Activated CD4-positive, alpha-beta T cell treated with anti-CD3 and anti-CD28 coated beads, Interleukin-2, amount 10 ng/mL, durations not matched to agents 24 days and 14 days (primary cell): Measurements from ENCODE around the gene AK2. TPM values are rescaled to one million over a fixed set of nuclear protein-coding genes. Genes with fewer than 3 reads are reported as not detected.
A peak's percentile ranks its signal among the peaks of the same experiment; 100 is the strongest.

Source experiments
- DNase-seq: peaks from one replicate; pipeline ENCODE4 v3.0.0; 2022
- H3K27ac Mint-ChIP-seq: one replicate; pipeline ENCODE4 v1.8.0; 2022; ENCODE audit warnings: mild to moderate bottlenecking, mixed read lengths
- H3K27me3 Mint-ChIP-seq: one replicate; pipeline ENCODE4 v1.8.0; 2022; ENCODE audit warnings: mixed read lengths
- H3K36me3 Mint-ChIP-seq: one replicate; pipeline ENCODE4 v1.8.0; 2022; ENCODE audit warnings: low read depth, mild to moderate bottlenecking, mixed read lengths
- H3K4me1 Mint-ChIP-seq: one replicate; pipeline ENCODE4 v1.8.0; 2021; ENCODE audit warnings: mixed read lengths
- H3K4me3 Mint-ChIP-seq: one replicate; pipeline ENCODE4 v1.8.0; 2022; ENCODE audit warnings: mild to moderate bottlenecking, moderate library complexity, mixed read lengths
- H3K9me3 Mint-ChIP-seq: one replicate; pipeline ENCODE4 v1.8.0; 2021; ENCODE audit warnings: mixed read lengths
- intact Hi-C: fragments of 100-400 bp; cut with micrococcal nuclease; formaldehyde crosslinking; loops from one replicate; pipeline ENCODE4 v1.15.1; 2023
- total RNA-seq: library from RNA; stranded (reverse); gene quantifications from 2 replicates; pipeline ENCODE4 v1.2.3, GENCODE V29; 2022

AK2 gene
- total RNA-seq, 1 donor from 2014 or later: 424 TPM

DNA sequence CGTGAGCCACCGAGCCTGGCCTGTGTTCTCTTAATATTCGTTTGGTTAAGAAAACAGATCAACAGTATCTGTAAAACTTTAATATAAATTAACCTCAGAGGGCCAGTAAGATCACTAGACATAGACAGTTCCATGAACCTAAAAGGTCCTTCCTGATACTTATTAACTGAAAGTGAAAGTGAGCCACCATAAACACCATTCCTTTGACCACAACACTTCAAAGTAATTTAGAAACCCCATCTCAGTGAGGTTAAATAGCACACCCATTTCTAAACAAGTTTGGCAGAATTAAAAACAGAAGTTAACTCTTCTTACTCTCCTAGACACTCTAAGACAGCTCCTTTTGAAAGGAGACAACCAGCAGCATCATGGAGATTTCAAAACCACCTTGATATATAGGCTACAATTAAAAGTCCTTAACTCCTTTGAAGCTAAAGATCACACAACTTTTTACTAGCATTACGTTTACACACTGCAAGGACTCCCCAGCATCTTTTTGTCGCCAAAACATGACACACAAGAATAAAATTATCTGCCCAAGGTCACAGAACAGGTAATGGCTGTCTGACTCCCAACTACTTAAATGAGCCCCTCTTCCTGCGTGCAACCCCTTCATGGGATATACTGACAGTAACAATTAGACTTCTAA, 74.3 kb downstream of the AK2 start:
- peaks cover 56% of the 10 kb centered on the region for H3K4me1 Mint-ChIP-seq
- H3K9me3 Mint-ChIP-seq: no peaks in the 10 kb centered on the region
- H3K36me3 Mint-ChIP-seq: peaks cover 27% of the 10 kb centered on the region
- intact Hi-C loops: no loop called here
- peak overlapping the region; percentile 80 for H3K27ac Mint-ChIP-seq
- DNase-seq: no peak
- H3K4me3 Mint-ChIP-seq: peak overlapping the region; percentile 86
- no peaks in the 10 kb centered on the region for H3K27me3 Mint-ChIP-seq

DNA sequence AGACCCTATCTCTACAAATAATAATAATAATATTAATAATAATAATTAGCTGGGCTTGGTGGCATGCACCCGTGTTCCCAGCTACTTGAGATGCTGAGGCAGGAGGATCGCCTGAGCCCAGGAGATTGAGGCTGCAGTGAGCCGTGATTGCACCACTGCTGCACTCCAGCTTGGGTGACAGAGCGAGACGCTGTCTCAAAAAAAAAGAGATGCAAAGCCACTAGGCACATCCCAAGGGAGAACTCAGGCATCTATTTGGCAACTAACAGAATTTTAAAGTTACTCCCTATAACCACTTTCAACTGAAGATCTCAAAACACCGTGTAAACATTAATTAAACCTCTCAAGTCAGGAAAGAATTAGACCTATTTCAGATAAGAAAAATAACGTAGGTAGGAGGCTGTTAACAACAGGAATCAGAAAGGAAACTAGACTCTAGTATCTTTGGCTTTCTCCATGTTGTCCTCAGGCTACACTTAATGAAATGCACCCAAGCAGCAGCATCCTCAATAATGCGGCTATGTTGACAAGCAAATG, 75.8 kb downstream of the AK2 start:
- Mint-ChIP-seq H3K27ac (no peak overlapping the region), H3K9me3 (no peaks in the 10 kb centered on the region), H3K4me1 (peaks cover 57% of the 10 kb centered on the region), H3K27me3 (no peaks in the 10 kb centered on the region), H3K36me3 (peaks cover 31% of the 10 kb centered on the region), H3K4me3 (peak overlapping the region; percentile 64)
- no peak for DNase-seq
- intact Hi-C loops: no loop called here

DNA sequence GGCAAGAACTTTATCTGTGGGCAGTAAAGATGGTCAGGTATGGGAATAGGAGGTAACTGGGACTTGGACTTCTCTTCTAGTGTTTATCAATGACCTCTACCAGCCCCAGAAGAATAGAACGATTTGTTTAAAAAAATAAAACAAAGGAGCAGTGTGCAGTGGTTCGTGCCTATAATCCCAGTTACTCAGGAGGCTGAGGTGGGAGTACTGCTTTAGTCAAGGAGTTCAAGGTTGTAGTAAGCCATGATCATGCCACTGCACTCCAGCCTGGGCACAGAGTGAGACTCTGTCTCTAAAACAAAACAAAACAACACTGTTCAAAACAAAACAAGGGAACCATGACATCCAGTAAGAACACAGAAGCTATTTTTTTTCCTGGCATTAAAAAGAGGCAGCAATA, 76.3 kb downstream of the AK2 start:
- H3K27me3 Mint-ChIP-seq: no peaks in the 10 kb centered on the region
- H3K36me3 Mint-ChIP-seq: peaks cover 34% of the 10 kb centered on the region
- H3K4me3 Mint-ChIP-seq: peak overlapping the region; percentile 40
- H3K9me3 Mint-ChIP-seq: no peaks in the 10 kb centered on the region
- no peak for DNase-seq
- intact Hi-C loops: no loop called here
- H3K4me1 Mint-ChIP-seq: peaks cover 60% of the 10 kb centered on the region
- H3K27ac Mint-ChIP-seq: no peak overlapping the region

DNA sequence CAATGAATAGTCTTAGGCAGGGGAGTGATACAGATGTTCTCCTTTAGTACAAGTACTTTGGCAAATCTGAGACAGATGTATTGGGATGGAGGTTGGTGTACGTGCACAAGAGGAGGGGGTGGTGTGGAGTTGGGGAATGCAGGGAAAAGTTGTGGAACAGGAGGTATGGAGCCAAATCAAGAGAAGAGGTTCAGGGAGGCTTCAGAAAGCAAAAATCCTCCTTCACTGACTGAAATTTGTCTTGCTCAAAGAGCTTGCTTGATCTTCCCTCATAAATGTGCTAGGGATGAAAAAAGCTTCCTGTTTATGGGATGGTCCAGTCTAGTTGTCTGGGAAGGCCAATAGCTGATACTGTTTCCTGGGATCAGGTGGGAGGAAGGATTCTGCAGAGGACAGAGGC, 77.9 kb downstream of the AK2 start:
- Mint-ChIP-seq H3K36me3 (peaks cover 40% of the 10 kb centered on the region), H3K9me3 (no peaks in the 10 kb centered on the region), H3K27me3 (no peaks in the 10 kb centered on the region), H3K27ac (no peak overlapping the region), H3K4me3 (no peak overlapping the region), H3K4me1 (peaks cover 64% of the 10 kb centered on the region)
- intact Hi-C loops: no loop called here
- no peak for DNase-seq

Other genes starting within 250 kb of the AK2 start
- 206 and 214 TPM in 2 replicates for gene YARS1, start 219.5 kb downstream of the AK2 start, total RNA-seq
- 43.8 and 46.9 TPM in 2 replicates for gene S100PBP, start 219.2 kb downstream of the AK2 start, total RNA-seq
- gene FNDC5, start 166.0 kb downstream of the AK2 start, total RNA-seq: not detected in 2 replicates
- not detected in 2 replicates for gene HPCA, start 150.4 kb downstream of the AK2 start, total RNA-seq
- 0.89 and 1.4 TPM in 2 replicates for gene TMEM54, start 135.5 kb downstream of the AK2 start, total RNA-seq
- 44.5 and 46.8 TPM in 2 replicates for gene RNF19B, start 72.1 kb downstream of the AK2 start, total RNA-seq
- gene AZIN2, start 44.3 kb upstream of the AK2 start, total RNA-seq: 1.3 and 1.4 TPM in 2 replicates
- 3.1 and 3.2 TPM in 2 replicates for gene TRIM62, start 145.2 kb upstream of the AK2 start, total RNA-seq
- 12.9 and 13.3 TPM in 2 replicates for gene ZNF362, start 219.6 kb upstream of the AK2 start, total RNA-seq